C4-2B (cell line): ENCODE measurements around the gene ANK3.

Experiments used
- CTCF ChIP-seq: fragments of 450-650 bp; conservative IDR thresholded peaks from 2 replicates; pipeline ENCODE4 v1.5.1; 2017; ENCODE audit warnings: mild to moderate bottlenecking
- ZFX ChIP-seq: fragments of 450-650 bp; IDR thresholded peaks from 2 replicates; pipeline ENCODE4 v1.6.1; 2017

- TF ChIP-seq CTCF (no peak), ZFX (no peak)
Measured at GRCh38 chr10:60352105-60352504, 37.6 kb downstream of the ANK3 start.
